ENCODE results near the gene SPAG16.

GRCh38 chr2:213971536-213971935, 687.3 kb downstream of the SPAG16 start:
- TF ChIP-seq EZH2 (IDR thresholded peaks at IDR 0.05; ENCODE audit: borderline replicate concordance, insufficient read depth, low read depth, low read length, poor library complexity, severe bottlenecking) (no peak), CTCF (IDR thresholded peaks at IDR 0.05) (no peak)

Measured in B cell (primary cell).